GM18951 (cell line): ENCODE results near the gene PLPPR1.

Experiments
- POLR2A ChIP-seq: IDR thresholded peaks from 4 replicates; pipeline ENCODE4 v1.6.1; 2011; ENCODE audit warnings: mild to moderate bottlenecking; ENCODE audit not compliant: insufficient read length, insufficient read depth; ENCODE audit errors: extremely low read depth
- in situ Hi-C: fragments of 300-500 bp; cut with MboI; formaldehyde crosslinking; loops from one replicate; pipeline ENCODE4 v1.12.0; 2022; ENCODE audit warnings: low sequenced_read_pairs, mixed read lengths, inconsistent platforms; ENCODE audit not compliant: unreplicated experiment

PLPPR1 gene

DNA sequence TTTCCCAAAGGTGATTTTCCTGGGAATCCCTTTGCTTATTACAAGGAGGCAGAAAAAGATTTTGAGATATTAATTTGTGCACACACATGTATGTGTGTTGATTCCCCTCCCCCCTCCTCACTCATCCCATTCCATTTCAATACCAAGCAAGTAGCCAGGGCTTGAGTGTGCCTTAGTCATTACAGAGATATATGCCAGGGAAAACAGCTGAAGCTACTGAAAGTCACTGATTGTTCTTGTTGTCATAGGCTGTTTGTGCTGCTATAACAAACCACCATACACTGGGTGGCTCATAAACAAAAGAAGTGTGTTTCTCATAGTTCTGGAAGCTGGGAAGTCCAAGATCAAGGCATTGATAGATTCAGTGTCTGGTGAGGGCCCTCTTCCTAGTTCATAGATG, 197.6 kb downstream of the PLPPR1 start:
- in situ Hi-C loops, result no loop called here
- no peak for TF ChIP-seq POLR2A

- TF ChIP-seq POLR2A, result no peak
- in situ Hi-C loops, result no loop called here
These were observed 198.3 kb downstream of the PLPPR1 start for GRCh38 chr9:101226803-101227202.

GRCh38 chr9:101229606-101230005, 201.1 kb downstream of the PLPPR1 start:
- no peak for TF ChIP-seq POLR2A
- in situ Hi-C loops, result no loop called here

DNA sequence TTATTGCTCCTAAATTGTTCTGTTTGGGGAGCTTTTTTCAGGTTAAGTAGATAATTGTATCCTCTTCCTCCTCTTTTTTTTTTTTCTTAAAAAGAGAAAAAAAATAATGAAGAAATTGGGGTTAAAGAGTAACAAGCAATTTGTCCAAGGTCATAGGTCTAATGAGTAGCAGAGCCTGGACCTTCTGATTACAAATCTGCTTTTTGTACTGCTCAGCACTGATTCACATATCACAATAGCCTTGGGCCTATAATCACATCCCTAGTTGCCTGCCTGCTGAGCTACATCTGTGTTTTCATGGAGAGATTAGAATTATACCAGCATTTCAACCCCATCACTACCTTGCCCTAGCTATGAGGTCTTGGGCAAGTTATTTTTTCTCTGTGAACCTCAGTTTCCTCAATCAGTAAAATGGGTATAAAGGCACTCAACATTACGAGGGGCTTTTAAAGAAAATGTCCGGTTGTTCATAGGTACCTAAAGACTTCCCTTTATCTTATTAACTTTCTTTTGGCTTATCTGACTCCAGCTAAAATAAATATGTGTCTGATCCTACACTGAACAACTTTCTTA, 204.0 kb downstream of the PLPPR1 start:
- in situ Hi-C loops, result no loop called here

GRCh38 chr9:101235105-101235866, 206.8 kb downstream of the PLPPR1 start:
- in situ Hi-C loops, result no loop called here

More for the DNA sequence above, 204.0 kb downstream of the PLPPR1 start:
- no peak for TF ChIP-seq POLR2A

GRCh38 chr9:101242651-101243050, 214.1 kb downstream of the PLPPR1 start:
- TF ChIP-seq POLR2A, result no peak
- in situ Hi-C loops, result no loop called here

More at GRCh38 chr9:101235105-101235866, 206.8 kb downstream of the PLPPR1 start:
- no peak for TF ChIP-seq POLR2A

- no peak for TF ChIP-seq POLR2A
- in situ Hi-C loops, result no loop called here
These were observed 218.2 kb downstream of the PLPPR1 start for GRCh38 chr9:101246691-101247090.

- no peak for TF ChIP-seq POLR2A
- in situ Hi-C loops, result no loop called here
These were observed 218.8 kb downstream of the PLPPR1 start for GRCh38 chr9:101247297-101247696.

- no peak for TF ChIP-seq POLR2A
- in situ Hi-C loops, result no loop called here
These were observed 226.4 kb downstream of the PLPPR1 start for GRCh38 chr9:101254733-101255433.

- TF ChIP-seq POLR2A, result no peak
- in situ Hi-C loops, result no loop called here
These were observed 236.2 kb downstream of the PLPPR1 start for GRCh38 chr9:101264727-101265126.

- in situ Hi-C loops, result no loop called here
- TF ChIP-seq POLR2A, result no peak
These were observed 236.7 kb downstream of the PLPPR1 start for GRCh38 chr9:101265261-101265660.

GRCh38 chr9:101268426-101268825, 239.9 kb downstream of the PLPPR1 start:
- no peak for TF ChIP-seq POLR2A
- in situ Hi-C loops, result no loop called here

DNA sequence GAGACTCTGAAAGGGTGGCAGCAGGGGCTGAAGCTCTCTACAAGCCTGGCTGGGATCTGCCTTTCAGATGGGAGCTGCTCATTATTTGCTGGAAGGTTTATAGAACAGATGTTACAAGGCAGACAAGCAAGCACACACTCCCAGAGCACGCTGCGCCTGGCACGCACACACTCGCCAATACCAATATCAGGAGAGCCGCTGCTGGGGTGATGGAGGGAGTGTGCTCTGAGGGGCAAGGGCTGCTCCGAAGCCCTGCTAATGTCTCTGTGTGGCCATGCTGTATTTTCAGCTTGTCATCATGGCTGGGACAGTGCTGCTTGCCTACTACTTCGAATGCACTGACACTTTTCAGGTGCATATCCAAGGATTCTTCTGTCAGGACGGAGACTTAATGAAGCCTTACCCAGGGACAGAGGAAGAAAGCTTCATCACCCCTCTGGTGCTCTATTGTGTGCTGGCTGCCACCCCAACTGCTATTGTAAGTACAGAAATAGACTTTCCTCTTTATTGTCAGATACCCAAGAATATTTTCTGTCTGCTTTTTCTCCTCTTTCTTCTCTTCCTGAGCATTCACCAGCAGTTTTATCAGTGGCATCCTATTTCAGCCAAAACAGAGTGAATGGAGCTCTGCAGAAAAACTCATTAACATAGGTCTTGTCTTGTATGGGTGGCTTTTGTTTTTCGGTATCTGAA, 241.2 kb downstream of the PLPPR1 start:
- in situ Hi-C loops, result no loop called here
- no peak for TF ChIP-seq POLR2A
